ENCODE measurements around the gene P4HA3.

The P4HA3 gene

GRCh38 chr11:74316772-74317505 is 5.5 kb upstream of the P4HA3 start:
- no peak for DNase-seq

DNA sequence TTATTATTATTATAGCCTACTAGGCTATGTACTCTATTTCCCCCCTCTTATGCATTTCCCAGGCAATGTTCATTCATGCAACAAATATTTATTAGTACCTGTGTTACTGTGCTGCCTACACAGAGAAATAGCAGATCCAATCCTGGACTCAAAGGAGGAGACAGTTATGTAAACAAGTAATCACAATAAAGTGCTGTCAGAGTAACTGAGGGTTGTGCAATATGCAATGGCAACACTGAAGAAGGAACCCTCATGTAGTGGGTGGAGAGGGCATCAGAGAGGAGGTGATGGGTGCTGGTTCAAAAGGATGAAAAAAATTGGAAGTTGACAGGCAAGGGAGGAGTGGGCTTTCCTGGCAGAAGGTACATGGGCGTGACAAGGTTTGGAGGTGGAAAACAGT is 886 bp upstream of the P4HA3 start:
- DNase-seq: no peak

GRCh38 chr11:74310857-74311256 is 583 bp downstream of the P4HA3 start:
- no peak for DNase-seq

DNA sequence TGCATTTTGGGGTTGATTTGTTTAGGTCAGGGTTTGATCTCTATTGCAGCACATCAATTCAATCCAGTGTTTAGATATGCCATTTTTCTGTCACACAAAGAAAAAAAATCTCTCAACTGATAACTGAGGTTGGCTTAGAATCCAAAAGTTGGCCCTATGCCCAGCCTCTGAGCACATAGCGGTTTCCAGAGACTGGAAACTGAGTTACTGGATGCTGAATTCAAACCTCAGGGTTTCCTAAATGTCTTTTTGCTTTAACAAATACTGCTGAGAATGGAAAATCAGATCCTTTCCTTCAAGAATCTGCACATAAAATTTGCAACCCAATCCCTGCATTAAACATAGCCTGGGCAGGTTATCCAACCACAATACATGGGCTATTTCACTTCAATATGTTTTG is 4.0 kb downstream of the P4HA3 start:
- no peak for DNase-seq

GRCh38 chr11:74306435-74307175 is 4.8 kb downstream of the P4HA3 start:
- no peak for DNase-seq

- no peak for DNase-seq
These were observed 12.4 kb downstream of the P4HA3 start for GRCh38 chr11:74299015-74299414.

GRCh38 chr11:74297484-74297883 is 14.0 kb downstream of the P4HA3 start:
- DNase-seq: no peak

DNA sequence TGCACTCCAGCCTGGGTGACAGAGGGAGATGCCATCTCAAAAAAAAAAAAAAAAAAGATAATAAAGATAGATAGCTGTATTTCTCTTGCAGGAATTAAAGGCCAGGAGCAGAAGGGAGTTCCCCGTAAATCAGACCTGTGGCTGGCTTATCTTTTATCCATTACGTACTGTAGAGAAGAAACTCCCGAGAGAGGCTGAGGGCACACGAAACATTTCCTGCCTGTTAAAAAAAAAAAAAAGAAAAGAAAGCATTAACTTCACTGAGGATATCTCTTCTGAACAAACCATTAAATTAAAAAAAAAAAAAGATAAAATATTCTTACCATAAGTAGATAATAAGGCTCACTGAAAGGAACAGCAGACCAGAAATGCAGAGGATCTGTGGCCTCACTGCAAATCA is 22.5 kb downstream of the P4HA3 start:
- no peak for DNase-seq

- DNase-seq: no peak
These were observed 23.3 kb downstream of the P4HA3 start for GRCh38 chr11:74288161-74288560.

DNA sequence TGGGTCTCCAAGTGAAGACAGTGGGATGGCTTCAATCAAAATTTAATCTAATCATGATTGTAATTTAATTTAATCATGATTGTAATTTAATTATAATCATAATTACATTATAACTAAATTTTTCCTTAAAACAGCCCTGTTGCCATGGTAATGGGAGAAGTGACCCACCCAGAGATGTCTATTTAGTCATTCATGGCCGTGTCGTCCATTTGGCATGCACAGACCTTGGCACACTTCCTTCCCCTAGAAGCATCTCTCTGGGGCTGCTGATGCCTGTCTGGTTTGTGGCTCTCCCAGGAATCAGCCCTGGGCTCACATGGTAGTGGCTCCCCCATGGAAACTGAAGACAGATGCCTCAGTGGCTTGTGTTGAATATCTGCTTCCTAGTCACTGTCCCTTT is 27.0 kb downstream of the P4HA3 start:
- no peak for DNase-seq

- no peak for DNase-seq
These were observed 27.8 kb downstream of the P4HA3 start for GRCh38 chr11:74283580-74284180.

DNA sequence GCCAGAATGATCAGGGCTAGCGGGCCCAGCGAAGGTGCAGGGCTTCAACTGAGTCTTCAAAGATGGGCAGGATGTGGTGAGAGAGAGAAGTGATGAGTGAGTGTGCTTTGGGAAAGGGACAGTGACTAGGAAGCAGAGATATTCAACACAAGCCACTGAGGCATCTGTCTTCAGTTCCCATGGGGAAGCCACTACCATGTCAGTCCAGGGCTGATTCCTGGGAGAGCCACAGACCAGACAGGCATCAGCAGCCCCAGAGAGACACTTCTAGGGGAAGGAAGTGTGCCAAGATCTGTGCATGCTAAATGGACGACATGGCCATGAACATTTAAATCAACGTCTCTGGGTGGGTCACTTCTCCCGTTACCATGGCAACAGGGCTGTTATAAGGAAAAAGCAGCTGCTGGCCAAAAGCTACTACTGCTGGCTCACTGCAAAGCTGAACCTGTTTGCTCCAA is 28.5 kb downstream of the P4HA3 start:
- DNase-seq: no peak

- DNase-seq: no peak
These were observed 29.0 kb downstream of the P4HA3 start for GRCh38 chr11:74282421-74282820.

DNA sequence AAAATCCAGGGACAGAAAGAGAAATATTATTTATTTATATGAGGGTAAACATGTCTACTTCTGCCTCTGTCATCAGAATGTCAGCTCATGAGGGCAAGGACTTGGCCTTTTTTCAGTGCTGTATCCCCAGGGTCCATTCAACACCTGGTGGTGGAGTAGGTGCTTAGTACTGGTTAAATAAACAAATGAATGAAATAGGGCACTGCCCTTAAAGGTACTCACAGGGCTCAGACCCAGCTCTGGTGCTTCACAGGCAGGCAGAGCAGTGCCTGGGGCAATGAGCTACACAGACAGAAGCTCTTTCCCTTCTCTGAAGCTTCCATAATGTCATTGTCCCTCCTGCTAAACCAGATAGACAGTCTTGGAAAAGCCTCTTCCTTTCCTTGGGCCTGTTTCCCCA is 30.9 kb downstream of the P4HA3 start:
- no peak for DNase-seq

- no peak for DNase-seq
These were observed 32.2 kb downstream of the P4HA3 start for GRCh38 chr11:74279256-74279655.

GRCh38 chr11:74278721-74279161 is 32.7 kb downstream of the P4HA3 start:
- DNase-seq: no peak

GRCh38 chr11:74278103-74278502 is 33.3 kb downstream of the P4HA3 start:
- DNase-seq: no peak

DNA sequence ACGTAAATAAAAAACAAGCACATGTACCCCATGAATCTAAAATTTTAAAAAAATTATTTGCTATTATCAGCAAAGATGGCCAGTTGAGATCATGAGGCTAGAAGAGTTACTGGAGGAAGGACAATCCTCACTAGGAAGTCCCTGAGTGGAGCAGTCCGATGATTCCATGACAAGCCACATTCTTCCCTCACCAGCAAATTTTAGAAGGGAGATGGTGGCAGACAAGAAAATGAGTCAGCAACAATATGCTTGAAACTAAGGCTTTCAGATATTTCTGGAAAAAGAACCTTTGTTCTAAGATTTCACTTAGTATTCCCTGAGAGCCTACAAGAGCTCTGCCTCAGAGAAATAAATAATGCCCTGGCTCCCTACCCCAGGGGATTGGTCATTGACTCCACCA is 34.9 kb downstream of the P4HA3 start:
- no peak for DNase-seq

- no peak for DNase-seq
These were observed 39.2 kb downstream of the P4HA3 start for GRCh38 chr11:74272276-74272675.

- DNase-seq: peak in 1 of 4 experiments; percentile 3
These were observed 42.2 kb downstream of the P4HA3 start for GRCh38 chr11:74269161-74269811.

DNA sequence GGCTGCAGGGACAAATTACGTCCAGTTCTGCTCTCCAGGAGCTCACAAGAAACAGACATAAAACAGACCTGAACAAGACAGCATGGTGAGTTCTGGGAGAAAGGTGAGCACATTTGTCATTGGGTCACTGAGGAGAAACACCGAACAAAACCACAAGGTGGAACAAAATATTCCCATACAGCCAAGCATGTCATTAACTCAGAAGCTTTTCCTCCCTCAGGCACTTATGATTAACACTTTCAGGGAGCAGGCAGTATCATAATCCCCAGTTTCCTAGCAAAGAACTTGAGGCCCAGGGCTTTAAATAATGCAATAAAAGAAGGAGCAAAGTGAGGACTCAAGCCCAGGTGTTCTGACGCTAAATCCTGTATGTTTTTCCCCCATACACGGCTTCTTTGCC is 43.0 kb downstream of the P4HA3 start:
- DNase-seq: no peak

GRCh38 chr11:74267014-74267413 is 44.4 kb downstream of the P4HA3 start:
- no peak for DNase-seq

DNA sequence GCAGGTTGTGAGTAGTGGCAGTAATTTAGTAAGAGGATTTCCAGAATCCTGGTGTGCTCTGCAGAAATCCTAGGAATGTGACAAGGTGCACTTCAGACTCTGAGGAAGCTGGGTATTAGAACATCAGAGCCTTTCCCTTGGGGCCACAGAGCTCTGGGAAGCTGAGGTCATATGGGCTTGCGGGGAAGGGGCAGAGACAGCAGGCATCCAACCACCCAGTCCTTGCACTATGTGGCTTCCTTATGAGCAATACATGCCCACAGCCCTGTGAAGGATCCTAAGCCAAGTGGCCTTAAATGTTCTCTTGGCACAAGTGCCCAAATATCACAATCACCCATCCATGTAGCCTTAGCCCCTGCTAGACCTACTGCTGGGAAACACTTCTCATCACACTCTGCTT is 46.2 kb downstream of the P4HA3 start:
- DNase-seq: no peak

- no peak for DNase-seq
These were observed 48.7 kb downstream of the P4HA3 start for GRCh38 chr11:74262725-74263124.

Data from activated naive CD4-positive, alpha-beta T cell (primary cell).